Osteoblast (primary cell): ENCODE data around the gene PLPP2. TPM values are rescaled to one million over a fixed set of nuclear protein-coding genes. Genes with fewer than 3 reads are reported as not detected.

Source experiments
- DNase-seq: peaks from one replicate; pipeline ENCODE4 v3.0.0; 2011; ENCODE audit warnings: low spot score, mixed read lengths; ENCODE audit not compliant: insufficient read length; ENCODE audit errors: missing footprints
- H2AFZ ChIP-seq: 2 replicates; pipeline ENCODE4 v1.6.0; 2011; ENCODE audit warnings: mild to moderate bottlenecking, low read length
- H3K27ac ChIP-seq: 2 replicates; pipeline ENCODE4 v1.5.1; 2011; ENCODE audit warnings: mild to moderate bottlenecking, low read depth, low read length, moderate library complexity
- H3K27me3 ChIP-seq: 2 replicates; pipeline ENCODE4 v1.6.0; 2012; ENCODE audit warnings: mild to moderate bottlenecking, control low read depth, inconsistent platforms, low read length, moderate library complexity; ENCODE audit not compliant: insufficient read depth
- H3K36me3 ChIP-seq: 2 replicates; pipeline ENCODE4 v1.5.1; 2011; ENCODE audit warnings: mild to moderate bottlenecking, low read length, control low read depth, moderate library complexity; ENCODE audit not compliant: insufficient read depth
- H3K4me1 ChIP-seq: 2 replicates; pipeline ENCODE4 v1.5.1; 2011; ENCODE audit warnings: mild to moderate bottlenecking, low read length, control low read depth, moderate library complexity; ENCODE audit not compliant: insufficient read depth
- H3K4me2 ChIP-seq: 2 replicates; pipeline ENCODE4 v1.6.0; 2011; ENCODE audit warnings: mild to moderate bottlenecking, low read length; ENCODE audit not compliant: insufficient read depth
- H3K4me3 ChIP-seq: fragments of 200-600 bp; sonication (generic); 3 replicates; pipeline ENCODE4 v1.5.1; 2012; ENCODE audit warnings: mild to moderate bottlenecking, low read length, inconsistent platforms; ENCODE audit not compliant: insufficient read depth
- H3K79me2 ChIP-seq: 2 replicates; pipeline ENCODE4 v1.6.0; 2012; ENCODE audit warnings: mild to moderate bottlenecking, low read length, control low read depth, inconsistent platforms; ENCODE audit not compliant: insufficient read depth
- H3K9me3 ChIP-seq: 2 replicates; pipeline ENCODE4 v1.5.1; 2011; ENCODE audit warnings: low read depth, low read length, control low read depth
- H4K20me1 ChIP-seq: 2 replicates; pipeline ENCODE4 v1.6.0; 2012; ENCODE audit warnings: mild to moderate bottlenecking, low read length, control low read depth; ENCODE audit not compliant: insufficient read depth
- total RNA-seq: library from RNA; depleted of rRNA; stranded (reverse); fragments of >200 nt; gene quantifications from 2 replicates; pipeline ENCODE4 v1.2.3, GENCODE V29; 2012
- TF ChIP-seq, protein P1 (sequence below): IDR thresholded peaks from 2 replicates; pipeline ENCODE4 v1.5.1; 2011; ENCODE audit warnings: mild to moderate bottlenecking, low read depth, low read length, moderate library complexity; ENCODE audit errors: extremely low read depth

The PLPP2 gene
- total RNA-seq, 1 donor, result 1.1 TPM

DNA sequence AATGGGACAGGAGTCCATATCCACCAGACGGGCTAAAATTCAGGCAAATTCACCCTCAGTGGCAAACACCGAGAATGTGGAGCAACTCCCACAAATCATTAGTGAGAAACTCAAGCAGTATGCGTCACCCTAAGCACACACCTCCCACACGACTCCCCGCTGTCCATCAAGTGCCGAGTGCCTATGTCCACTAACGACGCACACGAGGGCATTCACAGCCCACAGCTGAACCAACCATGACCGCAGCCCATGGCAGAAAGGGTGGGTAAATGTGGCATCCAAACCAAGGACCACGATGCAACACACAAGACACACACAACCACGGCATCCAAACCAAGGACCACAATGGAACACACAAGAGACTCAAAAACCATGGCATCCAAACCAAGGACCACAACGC is 31.4 kb upstream of the PLPP2 start:
- H2AFZ ChIP-seq, result no peak overlapping the region
- TF ChIP-seq, protein P1, sequence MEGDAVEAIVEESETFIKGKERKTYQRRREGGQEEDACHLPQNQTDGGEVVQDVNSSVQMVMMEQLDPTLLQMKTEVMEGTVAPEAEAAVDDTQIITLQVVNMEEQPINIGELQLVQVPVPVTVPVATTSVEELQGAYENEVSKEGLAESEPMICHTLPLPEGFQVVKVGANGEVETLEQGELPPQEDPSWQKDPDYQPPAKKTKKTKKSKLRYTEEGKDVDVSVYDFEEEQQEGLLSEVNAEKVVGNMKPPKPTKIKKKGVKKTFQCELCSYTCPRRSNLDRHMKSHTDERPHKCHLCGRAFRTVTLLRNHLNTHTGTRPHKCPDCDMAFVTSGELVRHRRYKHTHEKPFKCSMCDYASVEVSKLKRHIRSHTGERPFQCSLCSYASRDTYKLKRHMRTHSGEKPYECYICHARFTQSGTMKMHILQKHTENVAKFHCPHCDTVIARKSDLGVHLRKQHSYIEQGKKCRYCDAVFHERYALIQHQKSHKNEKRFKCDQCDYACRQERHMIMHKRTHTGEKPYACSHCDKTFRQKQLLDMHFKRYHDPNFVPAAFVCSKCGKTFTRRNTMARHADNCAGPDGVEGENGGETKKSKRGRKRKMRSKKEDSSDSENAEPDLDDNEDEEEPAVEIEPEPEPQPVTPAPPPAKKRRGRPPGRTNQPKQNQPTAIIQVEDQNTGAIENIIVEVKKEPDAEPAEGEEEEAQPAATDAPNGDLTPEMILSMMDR, result no peak
- DNase-seq, result peak; percentile 23
- no peak overlapping the region for H3K27ac ChIP-seq
- H3K9me3 ChIP-seq, result no peaks in the 10 kb centered on the region
- H3K4me1 ChIP-seq, result no peaks in the 10 kb centered on the region
- H3K79me2 ChIP-seq, result peaks cover 72% of the 10 kb centered on the region
- no peaks in the 10 kb centered on the region for H3K27me3 ChIP-seq
- no peak overlapping the region for H3K4me2 ChIP-seq
- no peak overlapping the region for H3K4me3 ChIP-seq
- H3K36me3 ChIP-seq, result peaks cover 67% of the 10 kb centered on the region
- H4K20me1 ChIP-seq, result peaks cover 34% of the 10 kb centered on the region

DNA sequence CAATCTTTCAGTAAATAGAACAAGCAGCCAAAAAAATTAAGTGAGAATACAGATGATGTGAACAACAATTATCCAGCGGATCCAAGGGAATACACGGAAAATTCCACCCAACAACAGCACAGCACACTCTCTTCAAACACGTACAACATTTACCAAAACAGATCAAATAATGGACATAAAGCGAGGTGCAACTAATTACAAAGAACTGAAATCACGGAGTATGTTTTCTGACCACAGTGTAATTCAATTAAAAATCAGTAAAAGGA is 27.2 kb upstream of the PLPP2 start:
- H3K4me2 ChIP-seq, result no peak overlapping the region
- H3K79me2 ChIP-seq, result peaks cover 75% of the 10 kb centered on the region
- DNase-seq, result no peak
- no peaks in the 10 kb centered on the region for H3K4me1 ChIP-seq
- H3K36me3 ChIP-seq, result peaks cover 58% of the 10 kb centered on the region
- H3K27ac ChIP-seq, result no peak overlapping the region
- H4K20me1 ChIP-seq, result peaks cover 42% of the 10 kb centered on the region
- no peaks in the 10 kb centered on the region for H3K27me3 ChIP-seq
- TF ChIP-seq, protein P1, result no peak
- H3K9me3 ChIP-seq, result no peaks in the 10 kb centered on the region
- no peak overlapping the region for H2AFZ ChIP-seq
- no peak overlapping the region for H3K4me3 ChIP-seq

DNA sequence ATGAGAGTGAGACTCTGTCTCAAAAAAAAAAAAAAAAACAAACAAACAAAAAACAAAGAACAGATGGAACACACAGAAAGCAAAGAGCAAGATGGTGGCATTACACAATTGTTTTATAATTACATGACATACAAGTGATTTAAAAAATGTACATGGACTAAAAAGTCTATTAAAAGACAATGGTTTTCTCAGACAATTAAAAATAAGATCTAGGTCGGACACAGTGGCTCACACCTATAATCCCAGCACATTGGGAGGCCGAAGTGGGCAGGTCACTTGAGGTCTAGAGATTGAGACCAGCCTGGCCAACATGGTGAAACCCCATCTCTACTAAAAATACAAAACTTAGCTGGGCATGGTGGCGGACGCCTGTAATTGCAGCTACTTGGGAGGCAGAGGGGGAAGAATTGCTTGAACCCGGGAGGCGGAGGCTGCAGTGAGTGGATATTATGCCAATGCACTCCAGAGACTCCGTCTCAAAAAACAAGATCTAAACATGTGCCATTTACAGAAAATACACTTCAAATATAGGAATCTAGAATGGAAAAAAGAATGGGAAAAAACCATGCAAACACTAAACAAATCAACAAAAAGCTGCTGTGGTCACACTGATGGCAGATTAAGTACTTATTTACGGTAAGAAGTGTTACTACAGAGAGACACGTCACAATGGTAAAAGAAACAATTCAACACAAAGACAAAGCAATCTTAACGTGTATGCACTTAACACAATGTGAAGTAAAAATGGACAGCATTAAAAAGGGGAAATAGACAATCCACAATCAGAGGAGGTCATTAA is 26.7 kb upstream of the PLPP2 start:
- TF ChIP-seq, protein P1, result no peak
- Histone ChIP-seq H2AFZ (no peak overlapping the region), H4K20me1 (peaks cover 42% of the 10 kb centered on the region), H3K9me3 (no peaks in the 10 kb centered on the region), H3K27me3 (no peaks in the 10 kb centered on the region), H3K79me2 (peaks cover 70% of the 10 kb centered on the region), H3K4me1 (no peaks in the 10 kb centered on the region), H3K27ac (no peak overlapping the region), H3K4me3 (no peak overlapping the region), H3K36me3 (peaks cover 53% of the 10 kb centered on the region), H3K4me2 (no peak overlapping the region)
- peak; percentile 57 for DNase-seq

DNA sequence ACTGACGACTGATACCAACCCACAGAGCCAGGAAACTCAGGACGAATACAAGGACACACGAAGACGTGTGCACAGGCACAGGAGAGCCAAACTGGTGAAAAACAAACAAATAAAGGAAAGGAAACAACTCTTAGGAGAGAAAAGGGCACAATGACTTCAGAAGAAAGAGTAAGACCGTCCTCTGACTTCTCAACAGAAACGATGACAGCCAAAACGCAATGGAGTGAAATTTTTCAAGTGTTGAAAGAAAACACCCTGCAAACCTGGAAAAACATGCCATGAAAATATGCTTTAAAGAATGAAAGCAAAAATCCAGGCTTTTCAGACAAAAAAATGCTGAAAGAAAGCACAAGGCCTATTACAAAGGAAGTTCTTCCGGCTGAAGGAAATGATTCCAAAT is 24.6 kb upstream of the PLPP2 start:
- H3K27me3 ChIP-seq, result no peaks in the 10 kb centered on the region
- peaks cover 50% of the 10 kb centered on the region for H3K36me3 ChIP-seq
- no peaks in the 10 kb centered on the region for H3K4me1 ChIP-seq
- TF ChIP-seq, protein P1, result no peak
- no peak overlapping the region for H2AFZ ChIP-seq
- DNase-seq, result no peak
- H3K4me2 ChIP-seq, result no peak overlapping the region
- H3K9me3 ChIP-seq, result no peaks in the 10 kb centered on the region
- H3K79me2 ChIP-seq, result peaks cover 62% of the 10 kb centered on the region
- H4K20me1 ChIP-seq, result peaks cover 39% of the 10 kb centered on the region
- H3K27ac ChIP-seq, result no peak overlapping the region
- no peak overlapping the region for H3K4me3 ChIP-seq
